ENCODE data around the gene GPR21. TPM values are rescaled to one million over a fixed set of nuclear protein-coding genes. Genes with fewer than 3 reads are reported as not detected.

GPR21 gene
- total and polyA plus RNA-seq, 2 donors (not counting 1 experiment from before 2014, with no cell fraction given): 0.66 to 1.2 TPM

DNA sequence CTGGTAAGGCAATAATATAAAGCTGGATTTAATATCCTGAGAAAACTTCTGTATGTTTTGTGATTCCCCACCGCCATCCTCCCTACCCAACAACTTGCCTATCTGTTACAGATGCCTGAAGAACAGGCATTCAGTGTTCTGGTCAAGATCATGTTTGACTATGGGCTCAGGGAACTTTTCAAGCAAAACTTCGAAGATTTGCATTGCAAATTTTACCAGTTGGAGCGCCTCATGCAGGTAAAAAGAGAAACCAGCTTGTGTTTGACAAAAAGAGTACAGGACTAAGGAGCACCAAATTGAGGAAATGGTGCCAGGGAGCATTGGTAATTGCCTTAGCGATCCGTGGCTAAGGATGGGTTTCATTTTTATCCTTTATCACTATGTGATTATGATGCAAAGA, 40.0 kb downstream of the GPR21 start:
- Histone ChIP-seq H3K36me3 (ENCODE audit: control insufficient read depth, insufficient read depth, low read length) (peaks cover 3% of the 10 kb centered on the region), H3K4me1 (ENCODE audit: control insufficient read depth, extremely low read depth, insufficient read depth, low read length) (peaks cover 13% of the 10 kb centered on the region), H4K20me1 (ENCODE audit: control insufficient read depth, extremely low read depth, insufficient read depth, low read length) (no peaks in the 10 kb centered on the region), H2AFZ (ENCODE audit: low read length) (no peak overlapping the region), H3K27me3 (ENCODE audit: control insufficient read depth, insufficient read depth, low read length) (no peaks in the 10 kb centered on the region), H3K4me2 (ENCODE audit: extremely low read depth, insufficient read depth, low read length) (peak overlapping the region; percentile 53), H3K79me2 (ENCODE audit: control insufficient read depth, insufficient read depth, low read length) (no peaks in the 10 kb centered on the region), H3K9ac (ENCODE audit: insufficient read depth, low read length) (no peak overlapping the region), H3K9me3 (ENCODE audit: control insufficient read depth, insufficient read depth, low read depth, low read length) (no peaks in the 10 kb centered on the region), H3K4me3 (replicated peaks in 1 of 4; ENCODE audit: control extremely low read depth in 1 of 4, insufficient read depth in 1 of 4, low read depth in 3 of 4, low read length in 4 of 4) (peak overlapping the region in 1 of 4 experiments; percentile 17), H3K27ac (ENCODE audit: insufficient read depth, low read length) (no peak overlapping the region)
- DNase-seq (ENCODE audit: low read depth in 2 of 2): no peak
- TF ChIP-seq EZH2 (IDR thresholded peaks at IDR 0.05; ENCODE audit: low read length, missing control alignments) (no peak), CTCF (conservative IDR thresholded peaks at IDR 0.05 in 1 of 2, IDR thresholded peaks at IDR 0.05 in 1 of 2; ENCODE audit: low read depth in 1 of 2, low read length in 2 of 2) (no peak)

DNA sequence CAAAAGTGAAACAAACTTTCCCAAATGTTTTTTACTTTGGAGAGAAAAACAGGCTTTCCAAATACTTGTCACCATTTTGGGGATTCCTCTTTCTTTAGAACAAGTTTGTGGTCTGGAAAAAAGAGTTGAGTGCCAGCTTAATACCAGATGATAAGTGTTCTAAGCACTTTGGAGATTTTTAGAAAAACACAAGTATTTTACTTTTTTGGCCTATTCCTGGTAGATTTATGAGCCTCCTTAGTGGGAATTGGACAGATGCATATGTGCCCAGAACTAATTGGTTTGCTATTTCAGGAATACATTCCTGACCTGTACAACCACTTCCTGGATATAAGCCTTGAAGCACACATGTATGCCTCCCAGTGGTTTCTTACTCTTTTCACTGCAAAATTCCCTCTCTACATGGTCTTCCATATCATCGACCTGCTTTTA, 40.5 kb downstream of the GPR21 start:
- H3K9ac ChIP-seq (ENCODE audit: insufficient read depth, low read length): no peak overlapping the region
- no peaks in the 10 kb centered on the region for H3K79me2 ChIP-seq (ENCODE audit: control insufficient read depth, insufficient read depth, low read length)
- H3K4me2 ChIP-seq (ENCODE audit: extremely low read depth, insufficient read depth, low read length): peak overlapping the region; percentile 53
- no peak overlapping the region for H2AFZ ChIP-seq (ENCODE audit: low read length)
- peaks cover 13% of the 10 kb centered on the region for H3K4me1 ChIP-seq (ENCODE audit: control insufficient read depth, extremely low read depth, insufficient read depth, low read length)
- H3K27me3 ChIP-seq (ENCODE audit: control insufficient read depth, insufficient read depth, low read length): no peaks in the 10 kb centered on the region
- peak; percentile 57 to 94 for DNase-seq (ENCODE audit: low read depth in 2 of 2)
- peaks cover 3% of the 10 kb centered on the region for H3K36me3 ChIP-seq (ENCODE audit: control insufficient read depth, insufficient read depth, low read length)
- H3K4me3 ChIP-seq (replicated peaks in 1 of 4; ENCODE audit: control extremely low read depth in 1 of 4, insufficient read depth in 1 of 4, low read depth in 3 of 4, low read length in 4 of 4): peak overlapping the region in 1 of 4 experiments; percentile 17
- H4K20me1 ChIP-seq (ENCODE audit: control insufficient read depth, extremely low read depth, insufficient read depth, low read length): no peaks in the 10 kb centered on the region
- no peaks in the 10 kb centered on the region for H3K9me3 ChIP-seq (ENCODE audit: control insufficient read depth, insufficient read depth, low read depth, low read length)
- peak overlapping the region; percentile 35 for H3K27ac ChIP-seq (ENCODE audit: insufficient read depth, low read length)
- no peak for TF ChIP-seq EZH2 (IDR thresholded peaks at IDR 0.05; ENCODE audit: low read length, missing control alignments)
- TF ChIP-seq CTCF (conservative IDR thresholded peaks at IDR 0.05 in 1 of 2, IDR thresholded peaks at IDR 0.05 in 1 of 2; ENCODE audit: low read depth in 1 of 2, low read length in 2 of 2): no peak

DNA sequence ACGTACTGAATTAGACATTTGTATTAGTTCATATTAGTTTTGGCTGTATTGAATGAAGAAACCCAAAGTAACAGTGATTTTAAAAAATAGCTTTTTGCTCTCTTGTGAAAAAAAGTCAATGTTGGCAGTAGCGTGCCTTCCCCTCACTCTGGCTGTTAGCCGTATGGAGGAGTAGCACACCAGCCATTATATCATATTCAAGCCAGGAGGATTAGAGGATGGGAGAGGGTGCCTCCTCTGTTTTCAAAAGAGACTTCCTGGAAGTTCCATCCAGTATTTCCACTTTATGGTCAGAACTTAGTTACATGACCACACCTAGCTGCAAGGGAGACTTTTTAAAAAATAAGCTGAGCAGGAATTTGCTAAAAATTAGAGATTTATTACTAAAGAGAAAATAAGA, 41.2 kb downstream of the GPR21 start:
- no peaks in the 10 kb centered on the region for H4K20me1 ChIP-seq (ENCODE audit: control insufficient read depth, extremely low read depth, insufficient read depth, low read length)
- H3K9me3 ChIP-seq (ENCODE audit: control insufficient read depth, insufficient read depth, low read depth, low read length): no peaks in the 10 kb centered on the region
- peaks cover 10% of the 10 kb centered on the region for H3K4me1 ChIP-seq (ENCODE audit: control insufficient read depth, extremely low read depth, insufficient read depth, low read length)
- H3K79me2 ChIP-seq (ENCODE audit: control insufficient read depth, insufficient read depth, low read length): no peaks in the 10 kb centered on the region
- peak overlapping the region; percentile 35 for H3K27ac ChIP-seq (ENCODE audit: insufficient read depth, low read length)
- H3K27me3 ChIP-seq (ENCODE audit: control insufficient read depth, insufficient read depth, low read length): no peaks in the 10 kb centered on the region
- H2AFZ ChIP-seq (ENCODE audit: low read length): no peak overlapping the region
- H3K9ac ChIP-seq (ENCODE audit: insufficient read depth, low read length): no peak overlapping the region
- H3K4me2 ChIP-seq (ENCODE audit: extremely low read depth, insufficient read depth, low read length): no peak overlapping the region
- H3K4me3 ChIP-seq (replicated peaks in 1 of 4; ENCODE audit: control extremely low read depth in 1 of 4, insufficient read depth in 1 of 4, low read depth in 3 of 4, low read length in 4 of 4): no peak overlapping the region
- H3K36me3 ChIP-seq (ENCODE audit: control insufficient read depth, insufficient read depth, low read length): peaks cover 3% of the 10 kb centered on the region
- no peak for DNase-seq (ENCODE audit: low read depth in 2 of 2)
- no peak for TF ChIP-seq CTCF (conservative IDR thresholded peaks at IDR 0.05 in 1 of 2, IDR thresholded peaks at IDR 0.05 in 1 of 2; ENCODE audit: low read depth in 1 of 2, low read length in 2 of 2)
- no peak for TF ChIP-seq EZH2 (IDR thresholded peaks at IDR 0.05; ENCODE audit: low read length, missing control alignments)

Data from fibroblast of lung (primary cell).